Body of pancreas (tissue), 4 donors: Measurements from ENCODE around the gene APBA2. TPM values are rescaled to one million over a fixed set of nuclear protein-coding genes. Genes with fewer than 3 reads are reported as not detected.

ENCODE experiments used
- ATAC-seq: fragments of 150-250 bp; one replicate; pipeline ENCODE4 v1.9.1; 2016
- DNase-seq, 4 donors: peaks; one replicate each; pipeline ENCODE4 v3.0.0-alpha.2; 2019
- H3K27ac ChIP-seq, 4 donors: fragments of 200-600 bp; sonication (generic); 1 replicate in 3 of 4; 2 replicates in 1 of 4; pipeline versions ENCODE4 v1.5.1 to v1.6.1; 2016 to 2019; ENCODE audit warnings: mild to moderate bottlenecking in 1 of 4, mixed read lengths in 1 of 4, moderate library complexity in 1 of 4
- H3K27me3 ChIP-seq, 2 donors: fragments of 200-600 bp; sonication (generic); one replicate each; pipeline ENCODE4 v1.6.0; 2016; ENCODE audit warnings: mild to moderate bottlenecking in 1 of 2
- H3K36me3 ChIP-seq, 2 donors: fragments of 200-600 bp; sonication (generic); replicated peaks in 1 of 2; 2 replicates each; pipeline ENCODE4 v1.5.1; 2016; ENCODE audit warnings: low read depth in 2 of 2; ENCODE audit not compliant: insufficient read depth in 1 of 2
- H3K4me1 ChIP-seq: fragments of 200-600 bp; sonication (generic); one replicate; pipeline ENCODE4 v1.6.0; 2016
- H3K4me3 ChIP-seq, 2 donors: fragments of 200-600 bp; sonication (generic); 1 replicate in 1 of 2; 2 replicates in 1 of 2; pipeline ENCODE4 v1.5.1; 2016 to 2019
- H3K9me3 ChIP-seq, 3 donors: fragments of 200-600 bp; sonication (generic); 1 replicate in 2 of 3; 2 replicates in 1 of 3; pipeline ENCODE4 v1.5.1; 2016
- POLR2A ChIP-seq, 3 donors: fragments of 450-650 bp; IDR thresholded peaks; one replicate each; pipeline ENCODE4 v1.6.1; 2016; ENCODE audit warnings: antibody characterized with exemption in 3 of 3, mild to moderate bottlenecking in 2 of 3
- WGBS, 2 donors: methylation state at CpG; one replicate each; pipeline ENCODE4 v1.1.5; 2017; 5-methylcytosine and 5-hydroxymethylcytosine counted together
- intact Hi-C: fragments of 100-400 bp; cut with DNase I; formaldehyde crosslinking; loops from one replicate; pipeline ENCODE4 v1.15.1; 2023
- total RNA-seq, 2 donors: library from RNA; depleted of rRNA; stranded (reverse); fragments of >200 nt; gene quantifications; one replicate each; pipeline ENCODE4 v1.1.0, GENCODE V29; 2016
- TF ChIP-seq, protein P1 (sequence below), 7 experiments: fragments of 450-650 bp in 4 of 7; fragments of 200-600 bp in 3 of 7; sonication (generic) in 3 of 7; IDR thresholded peaks; one replicate each; pipeline ENCODE4 v1.5.1; 2016 to 2019; ENCODE audit warnings: antibody characterized with exemption in 7 of 7

The APBA2 gene
- total RNA-seq, 2 donors from 2014 or later: 13.2 to 29.0 TPM

DNA sequence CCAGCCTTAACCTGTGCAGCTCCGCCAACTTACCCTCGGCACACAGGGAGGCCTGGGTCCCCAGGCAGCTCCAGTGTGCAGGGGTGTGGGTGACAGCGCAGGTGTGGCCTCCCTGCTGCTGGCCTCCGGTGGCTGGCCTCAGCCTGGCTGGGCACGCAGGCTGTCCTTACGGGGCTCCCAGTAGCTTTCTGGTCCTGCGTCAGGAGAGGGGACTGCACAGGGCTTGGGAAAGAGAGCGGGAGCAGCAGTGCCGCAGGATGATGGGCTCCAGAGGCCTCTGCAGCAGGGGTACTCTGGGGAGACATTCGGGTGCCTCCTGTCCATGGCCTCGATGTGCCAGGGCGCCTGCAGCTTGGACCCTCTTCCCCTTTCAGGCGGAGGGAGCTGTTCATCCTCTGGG is 9.4 kb downstream of the APBA2 start:
- 95 to 98% methylated on average over 11 to 13 of the region's 13 CpGs for WGBS, 2 donors
- H3K9me3 ChIP-seq: no peaks in the 10 kb centered on the region
- H3K36me3 ChIP-seq: no peaks in the 10 kb centered on the region
- no peak overlapping the region for H3K4me3 ChIP-seq
- no peaks in the 10 kb centered on the region for H3K27me3 ChIP-seq
- H3K4me1 ChIP-seq: peaks cover 8% of the 10 kb centered on the region
- TF ChIP-seq, protein P1, sequence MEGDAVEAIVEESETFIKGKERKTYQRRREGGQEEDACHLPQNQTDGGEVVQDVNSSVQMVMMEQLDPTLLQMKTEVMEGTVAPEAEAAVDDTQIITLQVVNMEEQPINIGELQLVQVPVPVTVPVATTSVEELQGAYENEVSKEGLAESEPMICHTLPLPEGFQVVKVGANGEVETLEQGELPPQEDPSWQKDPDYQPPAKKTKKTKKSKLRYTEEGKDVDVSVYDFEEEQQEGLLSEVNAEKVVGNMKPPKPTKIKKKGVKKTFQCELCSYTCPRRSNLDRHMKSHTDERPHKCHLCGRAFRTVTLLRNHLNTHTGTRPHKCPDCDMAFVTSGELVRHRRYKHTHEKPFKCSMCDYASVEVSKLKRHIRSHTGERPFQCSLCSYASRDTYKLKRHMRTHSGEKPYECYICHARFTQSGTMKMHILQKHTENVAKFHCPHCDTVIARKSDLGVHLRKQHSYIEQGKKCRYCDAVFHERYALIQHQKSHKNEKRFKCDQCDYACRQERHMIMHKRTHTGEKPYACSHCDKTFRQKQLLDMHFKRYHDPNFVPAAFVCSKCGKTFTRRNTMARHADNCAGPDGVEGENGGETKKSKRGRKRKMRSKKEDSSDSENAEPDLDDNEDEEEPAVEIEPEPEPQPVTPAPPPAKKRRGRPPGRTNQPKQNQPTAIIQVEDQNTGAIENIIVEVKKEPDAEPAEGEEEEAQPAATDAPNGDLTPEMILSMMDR (IDR thresholded peaks at IDR 0.05): no peak
- TF ChIP-seq POLR2A (IDR thresholded peaks at IDR 0.05): no peak
- DNase-seq: no peak
- H3K27ac ChIP-seq: no peak overlapping the region
- intact Hi-C loops: loop anchor here (10.0 kb wide), 1 partner anchor 70 kb away; no protein-coding TSS in a partner anchor
- no peak for ATAC-seq

DNA sequence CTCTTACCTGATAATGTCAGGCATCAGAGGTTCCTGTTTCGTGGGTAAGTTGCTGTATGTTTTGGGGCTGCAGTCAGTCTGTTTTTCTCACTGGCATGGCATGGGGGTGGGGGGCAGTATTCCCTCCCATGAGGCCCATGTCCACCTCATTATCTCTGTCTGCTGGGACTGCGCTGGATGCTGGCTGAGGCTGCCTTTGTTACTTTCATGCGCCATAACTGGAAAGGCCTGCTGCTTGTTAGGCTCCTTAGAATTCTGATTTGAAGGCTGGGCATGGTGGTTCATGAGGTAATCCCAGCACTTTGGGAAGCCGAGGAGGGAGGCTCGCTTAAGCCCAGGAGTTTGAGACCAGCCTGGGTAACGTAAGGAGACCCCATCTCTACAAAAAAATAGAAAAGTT is 9.8 kb downstream of the APBA2 start:
- Histone ChIP-seq H3K36me3 (no peaks in the 10 kb centered on the region), H3K27ac (no peak overlapping the region), H3K27me3 (no peaks in the 10 kb centered on the region), H3K9me3 (no peaks in the 10 kb centered on the region), H3K4me3 (no peak overlapping the region), H3K4me1 (peaks cover 8% of the 10 kb centered on the region)
- ATAC-seq: no peak
- intact Hi-C loops: loop anchor here (10.0 kb wide), 1 partner anchor 69 kb away; no protein-coding TSS in a partner anchor
- DNase-seq: no peak
- WGBS, 2 donors: 83 to 95% methylated on average over 4 to 6 of the region's 6 CpGs
- TF ChIP-seq, protein P1 (IDR thresholded peaks at IDR 0.05): no peak
- no peak for TF ChIP-seq POLR2A (IDR thresholded peaks at IDR 0.05)

DNA sequence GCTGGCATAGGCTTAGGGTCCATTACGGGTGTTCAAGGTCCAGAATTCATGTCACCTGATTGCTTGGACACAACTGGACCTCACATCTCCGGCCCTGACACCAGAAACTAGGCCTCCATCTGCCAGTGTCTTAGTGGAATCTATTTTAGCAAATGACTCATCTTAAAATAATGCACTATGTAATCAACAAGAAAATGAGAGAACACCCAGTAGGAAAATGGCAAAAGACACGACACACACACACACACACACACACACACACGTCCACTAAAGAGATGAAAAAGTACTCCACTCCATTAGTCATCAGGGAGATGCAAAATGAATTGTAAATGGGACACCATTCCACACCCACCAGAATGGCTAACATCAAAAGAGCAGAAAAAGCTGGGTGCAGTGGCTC is 11.2 kb downstream of the APBA2 start:
- no peak for DNase-seq
- no peak for TF ChIP-seq POLR2A (IDR thresholded peaks at IDR 0.05)
- TF ChIP-seq, protein P1 (IDR thresholded peaks at IDR 0.05): no peak
- Histone ChIP-seq H3K27me3 (no peaks in the 10 kb centered on the region), H3K36me3 (no peaks in the 10 kb centered on the region), H3K4me1 (peaks cover 8% of the 10 kb centered on the region), H3K4me3 (no peak overlapping the region), H3K27ac (no peak overlapping the region), H3K9me3 (no peaks in the 10 kb centered on the region)
- ATAC-seq: no peak
- intact Hi-C loops: loop anchor here (10.0 kb wide), 1 partner anchor 68 kb away; no protein-coding TSS in a partner anchor
- WGBS, 2 donors: 78 to 89% methylated on average over 4 of the region's 4 CpGs

DNA sequence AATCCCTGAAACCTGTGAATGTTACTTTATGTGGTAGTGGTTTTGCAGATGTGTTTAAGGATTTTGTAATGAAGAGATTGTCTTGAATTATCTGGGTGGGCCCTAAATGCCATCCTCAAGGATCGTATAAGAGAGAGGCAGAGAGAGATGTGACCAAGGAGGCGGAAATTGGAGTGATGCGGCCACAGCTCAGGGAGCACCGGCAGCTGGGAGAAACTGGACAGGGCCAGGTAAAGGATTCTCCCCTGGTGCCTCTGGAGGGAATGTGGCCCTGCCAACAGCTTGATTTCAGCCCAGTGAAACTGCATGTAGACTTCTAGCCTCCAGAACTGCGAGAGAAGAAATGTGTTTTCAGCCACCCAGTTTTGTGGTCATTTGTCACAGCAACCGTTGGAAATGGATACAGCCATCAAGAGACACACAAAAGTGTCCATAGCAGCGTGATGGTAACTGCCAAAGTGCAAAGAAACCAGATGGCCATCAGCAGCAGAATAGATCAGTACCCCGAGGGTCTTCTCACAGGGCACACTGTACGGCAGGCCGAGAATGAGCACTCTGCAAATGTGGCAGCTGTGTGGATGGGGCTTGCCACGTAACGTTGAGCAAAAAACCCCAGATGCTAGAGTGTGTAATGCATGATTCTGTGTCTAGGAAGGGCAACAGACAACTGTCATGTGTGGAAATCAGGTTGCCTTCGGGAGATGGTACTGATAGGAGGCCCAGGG is 12.2 kb downstream of the APBA2 start:
- H3K9me3 ChIP-seq: no peaks in the 10 kb centered on the region
- intact Hi-C loops: loop anchor here (10.0 kb wide), 1 partner anchor 67 kb away; no protein-coding TSS in a partner anchor
- H3K4me1 ChIP-seq: peaks cover 4% of the 10 kb centered on the region
- TF ChIP-seq, protein P1 (IDR thresholded peaks at IDR 0.05): no peak
- TF ChIP-seq POLR2A (IDR thresholded peaks at IDR 0.05): no peak
- H3K27ac ChIP-seq: no peak overlapping the region
- H3K27me3 ChIP-seq: no peaks in the 10 kb centered on the region
- H3K4me3 ChIP-seq: no peak overlapping the region
- no peaks in the 10 kb centered on the region for H3K36me3 ChIP-seq
- 90 to 95% methylated on average over 13 of the region's 13 CpGs for WGBS, 2 donors
- ATAC-seq (no peak), DNase-seq (no peak)
